SK-N-MC (cell line): Measurements from ENCODE around the gene CABLES2.

Experiments
- EZH2 ChIP-seq: fragments of 200-600 bp; sonication (generic); IDR thresholded peaks from one replicate; pipeline ENCODE4 v1.6.1; 2017; ENCODE audit warnings: antibody characterized with exemption
- FOXP2 ChIP-seq: optimal IDR thresholded peaks from 2 replicates; pipeline ENCODE3; 2011; ENCODE audit warnings: mild to moderate bottlenecking, moderate library complexity; ENCODE audit not compliant: insufficient read depth; ENCODE audit errors: extremely low read length, control extremely low read depth
- POLR2AphosphoS5 ChIP-seq: IDR thresholded peaks from 2 replicates; pipeline ENCODE4 v1.6.1; 2012; ENCODE audit warnings: mild to moderate bottlenecking, low read depth, low read length, borderline replicate concordance

- TF ChIP-seq POLR2AphosphoS5 (no peak), EZH2 (no peak), FOXP2 (no peak)
Measured at GRCh38 chr20:62455929-62456328, 48.8 kb upstream of the CABLES2 start.
